ENCODE results near the gene MRPL53.
A peak's percentile ranks its signal among the peaks of the same experiment; 100 is the strongest.

DNA sequence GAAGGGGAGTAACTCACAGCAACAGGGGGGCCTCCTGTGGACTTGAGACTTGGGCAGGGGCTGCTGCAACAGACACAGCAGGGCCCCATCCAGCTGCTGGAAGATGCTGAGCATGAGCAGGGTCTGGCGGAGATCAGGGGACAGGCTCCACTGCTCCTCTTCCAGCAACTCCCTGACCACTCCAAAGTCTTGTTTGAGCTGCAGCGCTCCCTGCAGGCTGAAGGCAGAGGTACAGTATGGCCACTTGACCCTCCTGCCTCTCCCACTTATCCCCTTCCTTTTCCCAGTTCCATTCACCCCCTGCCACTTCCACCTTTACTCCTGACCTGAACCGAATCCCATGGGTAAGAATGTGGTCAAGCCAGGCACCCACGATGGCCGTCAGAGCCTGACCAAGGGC lies 2.4 kb upstream of the MRPL53 start:
- no peak for TF ChIP-seq ELK1 (IDR thresholded peaks at IDR 0.05; ENCODE audit: borderline replicate concordance, low read depth, low read length)
- no peak for TF ChIP-seq BHLHE40 (IDR thresholded peaks at IDR 0.05; ENCODE audit: low read depth, low read length)
- TF ChIP-seq FOS (IDR thresholded peaks at IDR 0.05; ENCODE audit: low read depth, low read length), result no peak
- no peak for TF ChIP-seq USF2 (IDR thresholded peaks at IDR 0.05; ENCODE audit: low read depth, low read length)
- no peak for TF ChIP-seq NFE2L2 (IDR thresholded peaks at IDR 0.05; ENCODE audit: low read depth, low read length)
- TF ChIP-seq CTCF (conservative IDR thresholded peaks at IDR 0.05; ENCODE audit: low read depth, low read length), result peak; percentile 26; the same call in 1 of the 2 replicates
